ENCODE results near the gene UROC1. TPM values are rescaled to one million over a fixed set of nuclear protein-coding genes. Genes with fewer than 3 reads are reported as not detected.

The UROC1 gene
- total RNA-seq, 1 experiment from 2014 or later, result not detected

- no peaks in the 10 kb centered on the region for H3K79me2 ChIP-seq (ENCODE audit: insufficient read depth, low read length)
- no peak for ATAC-seq
- H3K9me2 ChIP-seq (ENCODE audit: insufficient read depth), result no peaks in the 10 kb centered on the region
- CTCF ChIA-PET, result no interaction called here
- BruUV-seq (replicated peaks), result no TSS peak
- POLR2A ChIA-PET, result no interaction called here
- peaks cover 0 to 7% of the 10 kb centered on the region in 2 experiments; a peak in 2 of 4 replicates for H3K36me3 ChIP-seq (ENCODE audit: control insufficient read depth in 1 of 2, insufficient read depth in 2 of 2, low read length in 2 of 2)
- H3K27me3 ChIP-seq (ENCODE audit: insufficient read depth, low read length), result no peaks in the 10 kb centered on the region
- no peak for DNase-seq (ENCODE audit: low read depth, low spot score)
- RAD21 ChIA-PET (ENCODE audit: low non-redundant PET in 1 of 2, low total read pairs in 2 of 2, uncharacterized antibody in 2 of 2, unreplicated experiment in 2 of 2), result interaction anchor here in 1 of 2 experiments (0.7 kb wide), 1 partner anchor 53 kb away, joined by 3 read pairs; no protein-coding TSS in a partner anchor
- no peak overlapping the region for H3K4me3 ChIP-seq (replicated peaks in 1 of 2; ENCODE audit: low read depth in 1 of 2, low read length in 2 of 2)
- H2AFZ ChIP-seq (ENCODE audit: low read depth, low read length, poor library complexity, severe bottlenecking), result no peak overlapping the region
- H3K27ac ChIP-seq (ENCODE audit: low read depth, low read length), result no peak overlapping the region
- no peak overlapping the region for H3K4me2 ChIP-seq (ENCODE audit: low read length)
- no peaks in the 10 kb centered on the region for H3K4me1 ChIP-seq (ENCODE audit: control insufficient read depth in 1 of 2, insufficient read depth in 2 of 2, low read length in 2 of 2)
- TF ChIP-seq SRF (IDR thresholded peaks at IDR 0.05; ENCODE audit: low read depth) (no peak), TCF7L2 (IDR thresholded peaks at IDR 0.05; ENCODE audit: borderline replicate concordance, extremely low read depth, insufficient read depth, insufficient read length) (no peak), ZFX (IDR thresholded peaks at IDR 0.05) (no peak), CEBPB (IDR thresholded peaks at IDR 0.05; ENCODE audit: low read depth) (no peak)
- H3K9ac ChIP-seq (ENCODE audit: low read length), result no peak overlapping the region
- no peaks in the 10 kb centered on the region for H3K9me3 ChIP-seq (ENCODE audit: control insufficient read depth in 1 of 2, insufficient read depth in 1 of 2, low read depth in 1 of 2, low read length in 2 of 2)
- intact Hi-C loops (cut with micrococcal nuclease), result no loop called here
- no peaks in the 10 kb centered on the region for H4K20me1 ChIP-seq (ENCODE audit: insufficient read depth)
Observed at GRCh38 chr3:126441256-126441880, 76.2 kb downstream of the UROC1 start.

GRCh38 chr3:126440709-126440995, 76.9 kb downstream of the UROC1 start:
- no TSS peak for BruUV-seq (replicated peaks)
- ChIA-PET POLR2A (no interaction called here), RAD21 (ENCODE audit: low non-redundant PET in 1 of 2, low total read pairs in 2 of 2, uncharacterized antibody in 2 of 2, unreplicated experiment in 2 of 2) (no interaction called here), CTCF (no interaction called here)
- no peaks in the 10 kb centered on the region for H3K79me2 ChIP-seq (ENCODE audit: insufficient read depth, low read length)
- no peak overlapping the region for H2AFZ ChIP-seq (ENCODE audit: low read depth, low read length, poor library complexity, severe bottlenecking)
- no peak overlapping the region for H3K4me2 ChIP-seq (ENCODE audit: low read length)
- intact Hi-C loops (cut with micrococcal nuclease), result no loop called here
- H4K20me1 ChIP-seq (ENCODE audit: insufficient read depth), result no peaks in the 10 kb centered on the region
- no peak for TF ChIP-seq EZH2 (IDR thresholded peaks at IDR 0.05)
- TF ChIP-seq EGR1 (IDR thresholded peaks at IDR 0.05; ENCODE audit: low read depth), result no peak
- TF ChIP-seq CBX3 (IDR thresholded peaks at IDR 0.05; ENCODE audit: low read depth), result no peak
- TF ChIP-seq TCF7L2 (IDR thresholded peaks at IDR 0.05; ENCODE audit: borderline replicate concordance, extremely low read depth, insufficient read depth, insufficient read length), result no peak
- TF ChIP-seq ZNF274 (IDR thresholded peaks at IDR 0.05; ENCODE audit: low read depth, low read length), result no peak
- no peak for TF ChIP-seq ZBTB33 (IDR thresholded peaks at IDR 0.05; ENCODE audit: extremely low read depth, insufficient replicate concordance, low read length)
- TF ChIP-seq SRF (IDR thresholded peaks at IDR 0.05; ENCODE audit: low read depth), result no peak
- TF ChIP-seq FOSL1 (IDR thresholded peaks at IDR 0.05; ENCODE audit: low read depth), result no peak
- TF ChIP-seq SP1 (IDR thresholded peaks at IDR 0.05; ENCODE audit: low read depth), result no peak
- no peak for TF ChIP-seq ATF3 (IDR thresholded peaks at IDR 0.05)
- no peak for TF ChIP-seq CEBPB (IDR thresholded peaks at IDR 0.05; ENCODE audit: low read depth)
- TF ChIP-seq JUND (IDR thresholded peaks at IDR 0.05), result no peak
- no peak overlapping the region for H3K27ac ChIP-seq (ENCODE audit: low read depth, low read length)
- H3K9ac ChIP-seq (ENCODE audit: low read length), result no peak overlapping the region
- no peak for DNase-seq (ENCODE audit: low read depth, low spot score)
- H3K27me3 ChIP-seq (ENCODE audit: insufficient read depth, low read length), result no peaks in the 10 kb centered on the region
- H3K36me3 ChIP-seq (ENCODE audit: control insufficient read depth in 1 of 2, insufficient read depth in 2 of 2, low read length in 2 of 2), result peaks cover 0 to 7% of the 10 kb centered on the region in 2 experiments; a peak in 2 of 4 replicates
- H3K9me3 ChIP-seq (ENCODE audit: control insufficient read depth in 1 of 2, insufficient read depth in 1 of 2, low read depth in 1 of 2, low read length in 2 of 2), result no peaks in the 10 kb centered on the region
- no peak for ATAC-seq
- H3K9me2 ChIP-seq (ENCODE audit: insufficient read depth), result no peaks in the 10 kb centered on the region
- no peak overlapping the region for H3K4me3 ChIP-seq (replicated peaks in 1 of 2; ENCODE audit: low read depth in 1 of 2, low read length in 2 of 2)
- no peaks in the 10 kb centered on the region for H3K4me1 ChIP-seq (ENCODE audit: control insufficient read depth in 1 of 2, insufficient read depth in 2 of 2, low read length in 2 of 2)

Measured in HCT116 (cell line).